K562 (cell line): Measurements from ENCODE around the gene SYCP1. TPM values are rescaled to one million over a fixed set of nuclear protein-coding genes. Genes with fewer than 3 reads are reported as not detected.

Experiments
- CEBPB ChIP-seq: fragments of 450-650 bp; IDR thresholded peaks from 2 replicates; pipeline ENCODE4 v1.6.1; 2016; ENCODE audit warnings: missing genetic modification characterization, missing compliant biosample characterization
- HSF4 ChIP-seq: fragments of 250-450 bp; sonication (Bioruptor Pico); IDR thresholded peaks from 2 replicates; pipeline ENCODE4 v2.1.2; 2022; ENCODE audit warnings: mild to moderate bottlenecking, moderate library complexity, borderline replicate concordance
- KLF10 ChIP-seq: fragments of 250-450 bp; sonication (Bioruptor Pico); IDR thresholded peaks from 2 replicates; pipeline ENCODE4 v1.6.1; 2021; ENCODE audit warnings: matching md5 sums
- MEIS2 ChIP-seq: fragments of 450-650 bp; IDR thresholded peaks from 2 replicates; pipeline ENCODE4 v1.6.1; 2014; ENCODE audit warnings: mild to moderate bottlenecking; ENCODE audit not compliant: partially characterized antibody
- NCOR1 ChIP-seq: fragments of 450-650 bp; IDR thresholded peaks from 2 replicates; pipeline ENCODE4 v1.6.1; 2016; ENCODE audit warnings: mild to moderate bottlenecking, moderate library complexity
- POLR3A ChIP-seq: IDR thresholded peaks from 2 replicates; pipeline ENCODE4 v1.6.1; 2011; ENCODE audit warnings: borderline replicate concordance, mild to moderate bottlenecking, moderate library complexity; ENCODE audit not compliant: insufficient read length, insufficient read depth; ENCODE audit errors: extremely low read depth
- TAF1 ChIP-seq: IDR thresholded peaks from 2 replicates; pipeline ENCODE4 v1.6.1; 2011; ENCODE audit warnings: mild to moderate bottlenecking, low read length, moderate library complexity; ENCODE audit not compliant: insufficient read depth, control insufficient read depth, severe bottlenecking; ENCODE audit errors: extremely low read depth
- ZNF507 ChIP-seq: conservative IDR thresholded peaks from 2 replicates; pipeline ENCODE4 v1.6.1; 2017; ENCODE audit warnings: missing genetic modification characterization, missing compliant biosample characterization
- ZNF592 ChIP-seq: fragments of 450-650 bp; IDR thresholded peaks from 2 replicates; pipeline ENCODE4 v1.6.1; 2017; ENCODE audit warnings: antibody characterized with exemption, mild to moderate bottlenecking
- polyA plus RNA-seq, 8 experiments: library from polyadenylated mRNA; depleted of rRNA in 4 of 8; stranded (reverse) in 5 of 8; unstranded in 3 of 8; fragments of >200 nt; fragmentation: Nextera tagmentation in 2 of 8; fragmentation: Illumina TruSeq in 1 of 8; extraction: Ambion mirVana in 2 of 8; extraction: Trizol in 1 of 8; gene quantifications; 2 replicates each; pipeline versions ENCODE4 v1.2.1 to v1.2.3, GENCODE V29; 2011 to 2014; ENCODE audit warnings: inconsistent platforms in 1 of 8, missing spikeins in 1 of 8
- total RNA-seq, 7 experiments: library from RNA; depleted of rRNA in 6 of 7; stranded (reverse); fragments of >200 nt in 6 of 7; fragmentation: Illumina TruSeq in 2 of 7; extraction: Trizol in 2 of 7; gene quantifications; 2 replicates each; pipeline versions ENCODE4 v1.2.1 to v1.2.3, GENCODE V29; 2011 to 2021; ENCODE audit warnings: low replicate concordance in 1 of 7
- TF ChIP-seq, protein P1 (sequence below): fragments of 200-800 bp; sonication (Bioruptor generic); IDR thresholded peaks from 2 replicates; pipeline ENCODE4 v1.6.1; 2016; ENCODE audit warnings: missing genetic modification characterization, missing compliant biosample characterization

SYCP1 gene
- total and polyA plus RNA-seq, 9 of the 15 experiments (the other 6 are each of a cell fraction or from before 2014, with no cell fraction given), result not detected

- no peak for TF ChIP-seq TAF1
- no peak for TF ChIP-seq POLR3A
- no peak for TF ChIP-seq CEBPB (tag)
- TF ChIP-seq ZNF507 (tag), result no peak
- TF ChIP-seq MEIS2, result no peak
- TF ChIP-seq NCOR1, result no peak
- no peak for TF ChIP-seq HSF4 (CRISPR knock-in tag)
- no peak for TF ChIP-seq ZNF592
- TF ChIP-seq, protein P1, sequence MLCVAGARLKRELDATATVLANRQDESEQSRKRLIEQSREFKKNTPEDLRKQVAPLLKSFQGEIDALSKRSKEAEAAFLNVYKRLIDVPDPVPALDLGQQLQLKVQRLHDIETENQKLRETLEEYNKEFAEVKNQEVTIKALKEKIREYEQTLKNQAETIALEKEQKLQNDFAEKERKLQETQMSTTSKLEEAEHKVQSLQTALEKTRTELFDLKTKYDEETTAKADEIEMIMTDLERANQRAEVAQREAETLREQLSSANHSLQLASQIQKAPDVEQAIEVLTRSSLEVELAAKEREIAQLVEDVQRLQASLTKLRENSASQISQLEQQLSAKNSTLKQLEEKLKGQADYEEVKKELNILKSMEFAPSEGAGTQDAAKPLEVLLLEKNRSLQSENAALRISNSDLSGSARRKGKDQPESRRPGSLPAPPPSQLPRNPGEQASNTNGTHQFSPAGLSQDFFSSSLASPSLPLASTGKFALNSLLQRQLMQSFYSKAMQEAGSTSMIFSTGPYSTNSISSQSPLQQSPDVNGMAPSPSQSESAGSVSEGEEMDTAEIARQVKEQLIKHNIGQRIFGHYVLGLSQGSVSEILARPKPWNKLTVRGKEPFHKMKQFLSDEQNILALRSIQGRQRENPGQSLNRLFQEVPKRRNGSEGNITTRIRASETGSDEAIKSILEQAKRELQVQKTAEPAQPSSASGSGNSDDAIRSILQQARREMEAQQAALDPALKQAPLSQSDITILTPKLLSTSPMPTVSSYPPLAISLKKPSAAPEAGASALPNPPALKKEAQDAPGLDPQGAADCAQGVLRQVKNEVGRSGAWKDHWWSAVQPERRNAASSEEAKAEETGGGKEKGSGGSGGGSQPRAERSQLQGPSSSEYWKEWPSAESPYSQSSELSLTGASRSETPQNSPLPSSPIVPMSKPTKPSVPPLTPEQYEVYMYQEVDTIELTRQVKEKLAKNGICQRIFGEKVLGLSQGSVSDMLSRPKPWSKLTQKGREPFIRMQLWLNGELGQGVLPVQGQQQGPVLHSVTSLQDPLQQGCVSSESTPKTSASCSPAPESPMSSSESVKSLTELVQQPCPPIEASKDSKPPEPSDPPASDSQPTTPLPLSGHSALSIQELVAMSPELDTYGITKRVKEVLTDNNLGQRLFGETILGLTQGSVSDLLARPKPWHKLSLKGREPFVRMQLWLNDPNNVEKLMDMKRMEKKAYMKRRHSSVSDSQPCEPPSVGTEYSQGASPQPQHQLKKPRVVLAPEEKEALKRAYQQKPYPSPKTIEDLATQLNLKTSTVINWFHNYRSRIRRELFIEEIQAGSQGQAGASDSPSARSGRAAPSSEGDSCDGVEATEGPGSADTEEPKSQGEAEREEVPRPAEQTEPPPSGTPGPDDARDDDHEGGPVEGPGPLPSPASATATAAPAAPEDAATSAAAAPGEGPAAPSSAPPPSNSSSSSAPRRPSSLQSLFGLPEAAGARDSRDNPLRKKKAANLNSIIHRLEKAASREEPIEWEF (CRISPR knock-in tag), result no peak
- TF ChIP-seq KLF10 (CRISPR knock-in tag), result no peak
Observed at GRCh38 chr1:114832057-114832456, 22.6 kb upstream of the SYCP1 start (continued).
